Left kidney (tissue), 2 donors: ENCODE data around the gene CEMP1. TPM values are rescaled to one million over a fixed set of nuclear protein-coding genes. Genes with fewer than 3 reads are reported as not detected.

Experiments
- DNase-seq: peaks from one replicate; pipeline ENCODE4 v3.0.0-alpha.2; 2013
- polyA plus RNA-seq: library from polyadenylated mRNA; unstranded; fragments of 120-200 nt; gene quantifications from one replicate; pipeline ENCODE4 v1.2.1, GENCODE V29; 2013; ENCODE audit not compliant: insufficient read length

Gene CEMP1
- polyA plus RNA-seq, 1 donor = 3.1 TPM

DNA sequence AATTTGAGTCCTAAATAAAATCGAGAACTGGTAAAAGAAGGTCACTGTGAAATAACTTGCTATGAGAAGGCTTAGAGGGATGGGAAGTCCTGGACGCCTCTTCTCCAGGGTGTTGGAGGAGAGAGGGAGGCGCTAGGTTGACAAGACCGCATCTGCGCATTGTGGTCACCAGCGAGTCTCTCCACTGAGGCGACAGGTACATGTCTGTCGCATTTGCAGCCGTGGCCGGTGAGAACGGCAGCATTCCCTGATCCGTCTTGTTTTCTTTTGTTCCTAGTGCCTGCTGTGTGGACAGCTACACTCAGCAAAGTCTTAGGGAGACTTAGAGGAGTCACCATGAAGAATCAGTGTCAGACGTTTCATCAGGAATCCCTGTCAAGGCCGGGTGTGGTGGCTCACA lies 25.5 kb downstream of the CEMP1 start:
- DNase-seq = no peak

- DNase-seq = no peak
Measured at GRCh38 chr16:2501946-2502895, 29.0 kb downstream of the CEMP1 start.

- peak; percentile 88 for DNase-seq
Measured at GRCh38 chr16:2500918-2501750, 30.1 kb downstream of the CEMP1 start.

GRCh38 chr16:2500430-2500917 lies 30.7 kb downstream of the CEMP1 start:
- no peak for DNase-seq

- DNase-seq = no peak
Measured at GRCh38 chr16:2499890-2500429, 31.2 kb downstream of the CEMP1 start.

- no peak for DNase-seq
Measured at GRCh38 chr16:2499454-2499853, 31.8 kb downstream of the CEMP1 start.

DNA sequence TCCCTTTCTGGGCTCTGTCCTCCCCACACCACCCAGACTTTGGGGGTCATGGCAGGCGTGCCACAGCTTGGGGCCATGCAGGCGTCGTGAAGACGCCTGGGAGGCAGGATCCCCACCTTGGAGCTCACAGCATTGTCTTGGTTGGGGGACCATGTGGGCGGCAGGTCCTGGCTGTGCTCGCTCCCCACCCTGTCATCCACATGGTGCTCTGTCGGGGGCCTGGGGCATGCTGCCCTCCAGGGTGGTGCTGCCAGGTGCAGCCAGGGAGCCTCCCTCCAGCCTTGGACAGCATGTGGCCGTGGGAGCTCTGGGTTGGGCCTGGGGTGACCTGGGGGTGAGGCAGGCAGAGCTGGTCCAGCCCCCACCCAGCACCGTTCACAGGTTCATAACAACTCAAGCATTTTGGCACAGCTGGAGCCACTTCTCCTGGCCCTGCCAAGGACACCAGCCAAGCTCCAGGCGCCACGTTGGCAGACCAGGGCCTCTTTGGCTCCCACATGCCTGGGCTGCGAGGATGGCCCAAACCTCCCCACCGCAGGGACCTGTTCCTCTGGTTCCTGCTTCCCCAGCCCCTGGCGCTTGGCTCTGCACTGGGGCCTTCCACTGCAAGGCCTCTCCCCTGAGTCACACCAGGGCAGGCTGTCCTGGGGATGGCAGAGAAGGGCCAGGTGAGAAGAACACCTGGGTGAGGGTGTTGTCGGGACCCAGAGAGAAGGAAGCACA lies 32.5 kb downstream of the CEMP1 start:
- DNase-seq = no peak

DNA sequence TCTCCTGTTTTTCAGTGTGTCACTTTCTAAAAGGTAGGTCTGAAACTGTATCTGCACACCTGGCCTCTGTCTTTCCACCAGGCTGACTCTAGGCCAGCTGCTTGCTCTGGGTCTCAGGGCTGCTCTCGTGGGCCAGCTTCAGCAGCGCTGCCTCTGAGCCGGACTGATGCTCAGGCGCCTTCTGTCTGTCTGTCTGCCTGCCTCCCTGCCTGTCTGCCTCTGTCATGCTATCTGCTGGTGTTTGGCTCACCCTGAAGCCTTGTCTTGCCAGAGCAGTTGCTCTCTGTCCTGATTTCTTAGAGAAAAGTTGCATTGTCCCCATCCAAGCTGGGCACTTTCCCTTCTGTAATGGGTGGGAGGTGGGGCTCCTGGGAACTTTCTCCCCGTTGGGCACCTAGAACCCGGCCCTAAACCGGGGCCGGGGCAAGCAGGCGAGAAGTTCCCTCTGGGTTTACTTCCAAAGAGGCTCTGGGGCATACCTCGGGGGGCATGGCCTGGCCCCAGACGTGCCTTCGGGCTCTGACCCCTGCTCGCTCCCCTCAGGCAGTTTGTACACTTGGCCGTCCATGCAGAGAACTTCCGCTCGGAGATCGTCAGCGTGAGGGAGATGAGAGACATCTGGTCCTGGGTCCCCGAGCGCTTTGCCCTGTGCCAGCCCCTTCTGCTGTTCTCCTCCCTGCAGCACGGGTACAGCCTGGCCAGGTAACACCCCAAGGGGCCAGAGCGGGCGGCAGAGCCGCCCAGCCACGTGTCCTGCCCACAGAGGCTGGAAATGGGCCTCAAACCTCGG lies 33.3 kb downstream of the CEMP1 start:
- no peak for DNase-seq

DNA sequence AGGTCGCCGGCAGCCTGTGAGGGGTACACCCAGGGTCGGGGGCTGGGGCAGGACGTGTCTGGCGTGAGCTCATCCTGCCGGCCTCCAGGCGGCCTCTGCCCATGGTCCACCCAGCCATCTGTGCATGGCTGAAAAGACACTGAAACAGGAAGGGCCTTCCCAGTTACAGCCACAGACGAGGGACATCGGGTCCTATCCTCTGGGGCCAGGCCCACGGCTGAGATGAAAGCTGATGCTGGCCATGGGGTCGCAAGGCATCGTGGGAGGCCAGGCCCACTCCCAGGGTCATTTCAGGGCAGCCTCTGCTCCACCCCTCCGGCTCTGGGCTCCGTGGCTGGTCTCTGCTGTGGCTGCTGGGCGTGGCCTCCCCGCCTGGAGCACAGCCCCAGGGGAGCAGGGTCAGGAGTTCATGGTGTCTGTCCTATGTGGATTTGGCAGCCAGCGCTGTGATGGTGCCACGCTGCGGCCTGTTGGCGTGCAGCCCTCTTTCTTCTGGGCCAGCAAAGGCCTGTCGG lies 34.0 kb downstream of the CEMP1 start:
- no peak for DNase-seq

DNA sequence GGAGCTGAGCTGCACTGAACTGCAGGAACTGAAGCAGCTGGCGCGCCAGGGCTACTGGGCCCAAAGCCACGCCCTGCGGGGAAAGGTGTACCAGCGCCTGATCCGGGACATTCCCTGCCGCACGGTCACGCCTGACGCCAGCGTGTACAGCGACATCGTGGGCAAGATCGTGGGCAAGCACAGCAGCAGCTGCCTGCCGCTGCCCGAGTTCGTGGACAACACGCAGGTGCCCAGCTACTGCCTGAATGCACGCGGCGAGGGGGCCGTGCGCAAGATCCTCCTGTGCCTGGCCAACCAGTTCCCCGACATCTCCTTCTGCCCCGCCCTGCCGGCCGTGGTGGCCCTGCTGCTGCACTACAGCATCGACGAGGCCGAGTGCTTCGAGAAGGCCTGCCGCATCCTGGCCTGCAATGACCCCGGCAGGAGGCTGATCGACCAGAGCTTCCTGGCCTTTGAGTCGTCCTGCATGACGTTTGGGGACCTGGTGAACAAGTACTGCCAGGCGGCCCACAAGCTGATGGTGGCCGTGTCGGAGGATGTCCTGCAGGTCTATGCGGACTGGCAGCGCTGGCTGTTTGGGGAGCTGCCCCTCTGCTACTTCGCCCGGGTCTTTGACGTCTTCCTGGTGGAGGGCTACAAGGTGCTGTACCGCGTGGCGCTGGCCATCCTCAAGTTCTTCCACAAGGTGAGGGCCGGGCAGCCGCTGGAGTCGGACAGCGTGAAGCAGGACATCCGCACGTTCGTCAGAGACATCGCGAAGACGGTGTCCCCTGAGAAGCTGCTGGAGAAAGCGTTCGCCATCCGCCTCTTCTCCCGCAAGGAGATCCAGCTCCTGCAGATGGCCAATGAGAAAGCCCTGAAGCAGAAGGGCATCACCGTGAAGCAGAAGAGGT lies 34.7 kb downstream of the CEMP1 start:
- DNase-seq = no peak

DNA sequence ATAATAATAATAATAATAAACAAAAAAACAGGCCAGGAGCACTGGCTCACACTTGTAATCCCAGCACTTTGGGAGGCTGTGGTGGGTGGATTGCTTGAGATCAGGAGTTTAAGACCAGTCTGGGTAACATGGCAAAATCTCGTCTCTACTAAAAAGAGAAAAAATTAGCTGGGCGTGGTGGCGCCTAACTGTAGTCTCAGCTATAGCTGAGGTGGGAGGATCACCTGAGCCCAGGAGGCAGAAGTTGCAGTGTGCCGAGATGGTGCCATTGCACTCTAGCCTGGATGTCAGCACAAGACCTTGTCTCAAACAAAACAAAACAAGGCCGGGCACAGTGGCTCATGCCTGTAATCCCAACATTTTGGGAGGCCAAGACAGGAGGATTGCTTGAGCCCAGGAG lies 36.2 kb downstream of the CEMP1 start:
- no peak for DNase-seq

DNA sequence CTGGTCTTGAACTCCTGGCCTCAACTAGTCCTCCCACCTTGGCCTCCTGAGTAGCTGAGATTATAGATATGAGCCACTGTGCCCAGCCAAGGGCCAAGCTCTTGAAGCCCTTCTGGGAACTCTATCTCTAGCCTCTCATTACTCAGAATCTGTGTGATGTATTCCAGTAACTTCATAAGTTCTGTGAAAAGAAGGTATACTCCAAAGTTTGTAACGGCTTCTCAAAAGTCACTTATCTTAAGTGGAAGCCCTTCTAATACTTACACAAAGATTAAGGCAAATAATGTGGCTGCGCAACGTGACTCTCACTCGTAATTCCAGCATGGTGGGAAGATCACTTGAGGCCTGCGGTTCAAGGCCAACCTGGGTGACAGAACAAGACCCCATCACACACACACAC lies 36.6 kb downstream of the CEMP1 start:
- DNase-seq = no peak

DNA sequence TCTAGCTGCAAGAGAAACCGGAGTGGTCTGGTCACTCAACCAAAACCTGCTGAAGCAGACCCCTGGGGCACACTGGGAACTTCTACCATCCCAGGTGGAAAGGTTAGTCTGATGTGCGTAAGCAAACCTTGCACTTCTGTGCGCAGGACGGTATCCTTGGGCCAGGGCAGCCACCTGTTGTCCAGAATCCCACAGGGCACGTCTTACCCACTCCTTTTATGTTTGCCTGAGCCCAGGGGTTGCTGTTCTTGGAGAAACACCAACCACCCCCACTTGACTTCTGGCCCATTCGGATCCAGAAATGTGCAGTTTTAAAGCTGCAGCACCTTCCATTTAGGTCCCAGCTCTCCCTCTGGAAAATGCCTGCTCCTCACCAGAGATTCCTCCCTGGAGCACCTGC lies 37.6 kb downstream of the CEMP1 start:
- no peak for DNase-seq

DNA sequence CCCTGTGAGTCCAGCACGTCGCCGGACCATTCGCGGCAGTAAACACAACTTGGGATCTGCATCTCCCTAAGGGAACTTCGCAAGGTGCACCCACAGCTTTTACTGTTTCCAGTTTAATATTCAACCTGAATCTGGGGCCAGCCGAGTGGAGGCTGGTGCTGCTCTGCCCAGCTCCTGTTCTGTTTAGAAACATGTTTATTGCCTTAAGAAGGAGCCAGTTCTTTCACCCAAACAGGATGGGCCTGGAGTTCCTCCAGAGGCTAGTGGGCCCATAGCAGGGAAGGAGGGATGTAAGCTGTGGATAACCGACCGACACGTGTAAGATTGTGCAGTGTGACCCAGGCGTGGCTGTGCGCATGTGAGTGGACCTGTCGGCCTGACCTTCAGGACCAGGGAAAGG lies 38.9 kb downstream of the CEMP1 start:
- DNase-seq = no peak

DNA sequence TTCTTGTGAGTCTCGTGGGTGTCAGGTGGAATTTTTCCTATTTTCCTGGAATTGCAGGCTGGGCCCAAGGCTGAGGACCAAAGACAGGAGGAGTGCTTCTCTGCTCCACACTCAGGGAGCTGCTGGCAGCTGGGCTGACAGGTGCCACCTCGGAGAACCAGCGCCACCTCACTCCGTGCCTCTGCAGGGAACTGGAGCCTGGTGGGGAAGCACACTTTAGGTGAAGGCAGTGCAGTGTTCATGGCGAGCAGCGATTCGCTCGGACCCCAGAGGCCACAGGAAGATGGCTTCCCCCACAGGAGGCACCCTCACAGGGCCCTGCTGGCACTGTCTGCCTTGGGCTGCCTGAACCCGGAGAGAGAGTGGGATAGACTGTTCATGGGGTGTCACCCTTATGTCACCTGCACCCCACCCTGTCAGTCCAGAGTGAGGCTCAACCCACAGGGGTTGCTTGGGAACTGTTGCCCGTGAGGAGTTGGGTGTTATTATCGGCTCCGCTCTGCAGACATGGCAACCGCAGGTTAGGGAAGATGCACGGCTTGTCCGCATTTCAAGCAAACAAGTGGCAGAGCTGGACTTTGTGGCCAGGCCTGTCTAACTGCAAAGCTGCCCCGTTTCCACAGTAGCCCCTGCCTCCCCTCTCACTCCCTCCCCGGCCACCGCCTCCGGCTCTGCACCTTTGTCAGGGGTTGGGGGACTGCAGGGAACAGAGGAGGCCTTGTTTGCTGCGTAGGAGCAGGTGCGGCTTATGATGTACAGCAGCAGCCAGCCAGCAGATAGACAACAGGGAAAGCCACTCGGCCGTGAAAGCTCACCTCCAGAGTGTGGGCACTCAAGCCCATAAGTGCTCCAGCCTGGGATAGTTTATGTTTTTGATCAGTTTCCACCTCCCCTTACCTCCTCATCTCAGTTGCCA lies 40.8 kb downstream of the CEMP1 start:
- DNase-seq = no peak

- no peak for DNase-seq
Measured at GRCh38 chr16:2489581-2489980, 41.6 kb downstream of the CEMP1 start.

DNA sequence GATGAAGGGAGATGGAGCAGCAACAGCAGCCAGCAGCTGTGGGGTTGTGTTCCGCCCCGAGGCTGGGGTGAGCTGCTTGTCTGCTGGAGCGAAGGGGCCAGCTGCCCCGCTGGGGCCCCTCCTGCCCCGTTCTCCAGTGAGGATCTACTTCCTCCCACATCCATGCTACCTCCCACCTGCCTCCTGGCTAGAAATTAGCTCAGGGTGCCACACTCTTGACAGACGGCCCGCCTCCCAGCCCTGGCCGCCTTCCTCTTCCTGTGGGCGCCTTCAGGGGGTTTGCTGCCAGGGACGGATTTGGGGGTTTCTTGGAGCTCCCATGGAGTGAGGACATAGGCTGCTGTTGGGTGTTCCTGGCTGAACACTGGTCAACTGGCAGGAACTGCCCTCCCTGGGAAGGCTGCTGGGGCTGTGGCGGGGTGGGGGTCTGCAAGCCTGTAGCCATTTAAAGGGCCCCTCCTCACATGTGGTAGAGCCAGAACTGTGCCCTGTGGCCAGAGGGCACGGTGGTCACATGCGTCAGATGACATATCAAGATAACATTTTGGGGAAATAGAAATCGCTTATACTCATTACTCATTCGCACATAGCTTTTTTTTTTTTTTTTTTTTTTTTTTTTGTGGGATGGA lies 43.2 kb downstream of the CEMP1 start:
- DNase-seq = no peak

DNA sequence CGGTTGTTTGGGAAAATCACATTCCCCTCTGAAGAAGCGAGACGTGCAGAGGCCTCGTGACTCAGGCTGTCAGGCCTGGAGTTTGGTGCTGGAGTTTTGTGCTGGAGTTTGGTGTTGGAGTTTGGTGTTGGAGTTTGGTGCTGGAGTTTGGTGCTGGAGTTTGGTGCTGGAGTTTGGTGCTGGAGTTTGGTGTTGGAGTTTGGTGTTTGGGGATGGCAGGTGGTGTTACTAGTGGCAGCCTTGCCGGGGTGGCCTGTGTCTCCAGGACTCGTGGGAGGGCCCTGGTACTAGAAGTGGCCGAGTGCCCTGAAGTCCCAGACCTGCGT lies 43.7 kb downstream of the CEMP1 start:
- DNase-seq = no peak
